Upper lobe of right lung (tissue), 1 donor: ENCODE data around the gene HAO2. TPM values are rescaled to one million over a fixed set of nuclear protein-coding genes. Genes with fewer than 3 reads are reported as not detected.

ENCODE experiments used
- ATAC-seq: fragments of 200-7000 bp; cut with Tn5 transposase; one replicate; pipeline ENCODE4 v1.9.1; 2020; ENCODE audit warnings: mild to moderate bottlenecking, moderate library complexity
- DNase-seq: peaks from one replicate; pipeline ENCODE4 v3.0.0-alpha.2; 2020
- H3K27ac ChIP-seq: fragments of 200-600 bp; one replicate; pipeline ENCODE4 v1.8.0; 2022
- H3K27me3 ChIP-seq: fragments of 200-600 bp; one replicate; pipeline ENCODE4 v1.8.0; 2022; ENCODE audit warnings: mild to moderate bottlenecking
- H3K36me3 ChIP-seq: fragments of 200-600 bp; one replicate; pipeline ENCODE4 v1.8.0; 2022
- H3K4me1 ChIP-seq: fragments of 200-600 bp; one replicate; pipeline ENCODE4 v1.8.0; 2022
- H3K4me3 ChIP-seq: fragments of 200-600 bp; one replicate; pipeline ENCODE4 v1.8.0; 2022; ENCODE audit warnings: mild to moderate bottlenecking
- H3K9me3 ChIP-seq: fragments of 200-600 bp; one replicate; pipeline ENCODE4 v1.8.0; 2022
- intact Hi-C: fragments of 100-400 bp; cut with DNase I; formaldehyde crosslinking; loops from one replicate; pipeline ENCODE4 v1.11.0; 2022
- total RNA-seq: library from RNA; stranded (reverse); fragmentation: NEBNext Ultra II Directional; extraction: Animal tissue kit (Norgen Biotek cat#: 25700); gene quantifications from one replicate; pipeline ENCODE4 v1.2.1, GENCODE V29; 2021
- TF ChIP-seq, protein P1 (sequence below): fragments of 200-600 bp; IDR thresholded peaks from one replicate; pipeline ENCODE4 v1.8.0; 2022; ENCODE audit warnings: antibody characterized with exemption
- donor health status: DM: no; HTN: yes; CAD: no; lungs with severe emphysema.

HAO2 gene
- total RNA-seq, 1 donor from 2014 or later, result not detected

DNA sequence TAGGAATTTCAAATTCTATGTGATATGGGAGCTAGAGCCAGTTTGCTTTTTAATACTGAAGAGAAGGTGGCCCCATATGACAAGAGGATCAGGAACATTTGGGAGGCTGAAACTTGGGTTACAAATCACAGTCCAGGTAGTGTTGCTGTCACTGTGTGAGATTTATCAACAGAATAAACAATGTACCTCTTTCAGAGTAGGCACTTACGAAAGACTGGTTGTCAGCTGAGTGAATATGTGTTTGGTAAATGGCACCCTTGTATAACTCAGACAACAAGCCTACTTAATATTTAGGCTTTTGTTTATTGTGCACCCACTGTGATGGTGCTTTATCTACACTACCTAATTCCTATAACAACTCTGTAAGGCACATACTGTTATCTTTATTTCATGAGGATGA lies 7.4 kb upstream of the HAO2 start:
- DNase-seq (no peak), ATAC-seq (no peak)
- H3K27ac ChIP-seq, result no peak overlapping the region
- TF ChIP-seq, protein P1, sequence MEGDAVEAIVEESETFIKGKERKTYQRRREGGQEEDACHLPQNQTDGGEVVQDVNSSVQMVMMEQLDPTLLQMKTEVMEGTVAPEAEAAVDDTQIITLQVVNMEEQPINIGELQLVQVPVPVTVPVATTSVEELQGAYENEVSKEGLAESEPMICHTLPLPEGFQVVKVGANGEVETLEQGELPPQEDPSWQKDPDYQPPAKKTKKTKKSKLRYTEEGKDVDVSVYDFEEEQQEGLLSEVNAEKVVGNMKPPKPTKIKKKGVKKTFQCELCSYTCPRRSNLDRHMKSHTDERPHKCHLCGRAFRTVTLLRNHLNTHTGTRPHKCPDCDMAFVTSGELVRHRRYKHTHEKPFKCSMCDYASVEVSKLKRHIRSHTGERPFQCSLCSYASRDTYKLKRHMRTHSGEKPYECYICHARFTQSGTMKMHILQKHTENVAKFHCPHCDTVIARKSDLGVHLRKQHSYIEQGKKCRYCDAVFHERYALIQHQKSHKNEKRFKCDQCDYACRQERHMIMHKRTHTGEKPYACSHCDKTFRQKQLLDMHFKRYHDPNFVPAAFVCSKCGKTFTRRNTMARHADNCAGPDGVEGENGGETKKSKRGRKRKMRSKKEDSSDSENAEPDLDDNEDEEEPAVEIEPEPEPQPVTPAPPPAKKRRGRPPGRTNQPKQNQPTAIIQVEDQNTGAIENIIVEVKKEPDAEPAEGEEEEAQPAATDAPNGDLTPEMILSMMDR, result no peak
- H3K27me3 ChIP-seq, result no peaks in the 10 kb centered on the region
- H3K36me3 ChIP-seq, result no peaks in the 10 kb centered on the region
- H3K4me3 ChIP-seq, result no peak overlapping the region
- H3K9me3 ChIP-seq, result no peaks in the 10 kb centered on the region
- intact Hi-C loops, result no loop called here
- no peaks in the 10 kb centered on the region for H3K4me1 ChIP-seq

DNA sequence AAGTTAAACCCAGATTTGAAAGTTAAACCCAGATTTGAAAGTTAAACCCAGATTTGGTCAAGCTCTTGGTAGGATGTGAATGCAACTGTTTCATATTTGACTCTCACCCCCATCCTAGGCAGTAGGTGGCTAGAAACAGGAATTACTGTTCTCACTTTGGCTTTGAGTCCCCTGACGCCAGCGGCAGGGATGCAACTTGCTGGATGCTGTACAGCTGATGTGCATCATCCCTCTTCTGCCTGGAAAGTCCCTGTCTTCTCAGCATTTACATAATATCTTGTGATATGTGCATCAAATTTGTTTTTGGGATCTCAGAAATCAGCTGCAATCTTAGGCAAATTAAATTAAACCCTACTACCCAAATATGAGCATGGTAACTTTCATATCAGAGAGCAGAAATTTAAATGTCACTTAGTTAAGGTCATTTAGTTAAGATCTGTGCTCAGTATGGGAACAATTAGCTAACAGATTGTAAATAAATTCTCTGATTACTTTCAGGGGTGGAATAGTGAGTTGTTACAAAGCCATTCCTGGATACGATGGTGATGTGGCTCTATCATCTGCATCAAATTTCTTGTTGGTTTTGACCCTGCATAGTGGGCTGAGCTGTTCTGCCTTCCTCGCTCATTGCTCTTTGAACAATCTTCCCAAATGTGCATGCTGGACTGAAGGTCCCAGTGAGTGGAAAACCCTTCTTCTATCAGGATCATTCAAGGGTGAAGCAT lies 6.8 kb upstream of the HAO2 start:
- H3K4me3 ChIP-seq, result no peak overlapping the region
- intact Hi-C loops, result no loop called here
- H3K27ac ChIP-seq, result no peak overlapping the region
- ATAC-seq, result no peak
- no peaks in the 10 kb centered on the region for H3K4me1 ChIP-seq
- TF ChIP-seq, protein P1, result no peak
- no peaks in the 10 kb centered on the region for H3K9me3 ChIP-seq
- no peaks in the 10 kb centered on the region for H3K27me3 ChIP-seq
- DNase-seq, result no peak
- no peaks in the 10 kb centered on the region for H3K36me3 ChIP-seq

DNA sequence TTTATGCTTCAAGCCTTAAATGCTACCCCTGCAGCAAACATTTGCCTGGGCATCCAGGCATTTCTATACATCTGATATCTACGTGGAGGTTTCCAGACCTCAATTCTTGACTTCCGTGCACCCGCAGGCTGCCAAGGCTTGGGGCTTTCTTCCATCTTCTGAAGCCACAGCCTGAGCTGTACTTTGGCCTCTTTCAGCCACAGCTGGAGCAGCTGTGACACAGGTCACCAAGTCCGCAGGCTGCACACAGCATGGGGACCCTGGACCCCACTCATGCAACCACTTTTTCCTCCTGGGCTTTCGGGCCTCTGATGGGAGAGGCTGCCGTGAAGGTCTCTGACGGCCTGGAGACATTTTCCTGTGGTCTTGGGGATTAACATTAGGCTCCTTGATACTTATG lies 5.4 kb upstream of the HAO2 start:
- Histone ChIP-seq H3K27ac (no peak overlapping the region), H3K9me3 (no peaks in the 10 kb centered on the region), H3K4me3 (no peak overlapping the region), H3K36me3 (no peaks in the 10 kb centered on the region), H3K27me3 (no peaks in the 10 kb centered on the region), H3K4me1 (no peaks in the 10 kb centered on the region)
- TF ChIP-seq, protein P1, result no peak
- no peak for DNase-seq
- intact Hi-C loops, result no loop called here
- no peak for ATAC-seq

DNA sequence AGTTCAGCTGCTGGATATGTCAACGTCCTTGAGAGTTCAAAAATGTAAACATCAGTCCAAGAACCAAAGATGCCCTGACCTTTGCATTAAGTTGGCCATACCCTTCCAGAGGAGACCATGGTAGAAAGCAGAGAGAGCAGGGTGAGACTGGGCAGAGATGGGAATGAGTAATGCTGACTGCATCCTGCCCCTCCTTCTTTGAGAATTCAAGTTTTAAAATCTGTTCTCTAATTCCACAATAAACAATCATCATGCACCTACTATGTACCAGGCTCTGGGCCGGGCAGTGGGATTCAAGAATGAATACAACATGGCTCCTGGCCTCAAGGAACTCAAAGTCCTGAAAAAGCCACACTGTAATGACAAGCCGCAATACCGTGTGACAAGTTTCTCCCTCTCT lies 3.9 kb upstream of the HAO2 start:
- intact Hi-C loops, result no loop called here
- Histone ChIP-seq H3K4me1 (no peaks in the 10 kb centered on the region), H3K27me3 (no peaks in the 10 kb centered on the region), H3K4me3 (no peak overlapping the region), H3K9me3 (no peaks in the 10 kb centered on the region), H3K36me3 (no peaks in the 10 kb centered on the region), H3K27ac (no peak overlapping the region)
- ATAC-seq (no peak), DNase-seq (no peak)
- TF ChIP-seq, protein P1, result no peak

DNA sequence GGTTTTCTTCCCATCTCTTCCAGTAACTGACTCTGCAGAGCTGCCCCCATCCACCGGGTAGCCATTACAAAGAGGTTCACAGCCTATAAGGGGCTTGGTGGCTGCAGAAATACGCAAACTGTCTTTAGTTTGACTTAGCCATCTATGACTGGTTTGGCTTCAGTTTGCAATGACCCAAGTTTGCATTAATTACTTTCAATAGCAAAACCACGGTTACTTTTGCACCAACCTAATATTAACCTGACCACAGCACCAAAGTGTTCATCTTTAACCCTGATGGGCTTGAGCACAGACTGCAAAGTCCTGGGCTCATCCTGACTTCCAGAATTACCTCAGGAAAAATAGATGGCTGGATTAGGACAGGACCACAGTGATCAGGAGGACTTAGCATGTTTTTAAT lies 2.2 kb upstream of the HAO2 start:
- H3K9me3 ChIP-seq, result no peaks in the 10 kb centered on the region
- no peaks in the 10 kb centered on the region for H3K27me3 ChIP-seq
- intact Hi-C loops, result no loop called here
- DNase-seq (no peak), ATAC-seq (no peak)
- H3K4me3 ChIP-seq, result no peak overlapping the region
- H3K27ac ChIP-seq, result no peak overlapping the region
- H3K4me1 ChIP-seq, result no peaks in the 10 kb centered on the region
- TF ChIP-seq, protein P1, result no peak
- no peaks in the 10 kb centered on the region for H3K36me3 ChIP-seq
